Activated T-helper 1 cell treated with anti-CD3 and anti-CD28 coated beads, Interleukin-12 subunit alpha, Interleukin-12 subunit beta, Interleukin-2, Interleukin-4 antibody, amounts not matched to agents 30 ng/mL and 10 ng/mL and 1 ng/mL, durations not matched to agents 14 hours and 24 hours and 36 hours (primary cell): Measurements from ENCODE around the gene ST6GALNAC1. TPM values are rescaled to one million over a fixed set of nuclear protein-coding genes. Genes with fewer than 3 reads are reported as not detected.

Experiments used
- DNase-seq: peaks from one replicate; pipeline ENCODE4 v3.0.0; 2021; ENCODE audit warnings: low spot score
- H3K27ac Mint-ChIP-seq: one replicate; pipeline ENCODE4 v1.8.0; 2021; ENCODE audit warnings: mild to moderate bottlenecking, mixed read lengths
- H3K27me3 Mint-ChIP-seq: one replicate; pipeline ENCODE4 v1.8.0; 2022; ENCODE audit warnings: mild to moderate bottlenecking, moderate library complexity, mixed read lengths; ENCODE audit not compliant: insufficient read depth
- H3K36me3 Mint-ChIP-seq: one replicate; pipeline ENCODE4 v1.8.0; 2021; ENCODE audit warnings: low read depth, mixed read lengths
- H3K4me1 Mint-ChIP-seq: one replicate; pipeline ENCODE4 v1.8.0; 2021; ENCODE audit warnings: low read depth, mixed read lengths
- H3K4me3 Mint-ChIP-seq: one replicate; pipeline ENCODE4 v1.8.0; 2021; ENCODE audit warnings: mild to moderate bottlenecking, moderate library complexity, mixed read lengths
- H3K9me3 Mint-ChIP-seq: one replicate; pipeline ENCODE4 v1.8.0; 2021; ENCODE audit warnings: mixed read lengths
- intact Hi-C: fragments of 100-400 bp; cut with micrococcal nuclease; formaldehyde crosslinking; loops from one replicate; pipeline ENCODE4 v1.15.1; 2024
- total RNA-seq: library from RNA; stranded (reverse); gene quantifications from 2 replicates; pipeline ENCODE4 v1.2.3, GENCODE V29; 2022

Gene ST6GALNAC1
- total RNA-seq, 1 donor from 2014 or later, result 0.83 TPM

- no peak for DNase-seq
- H3K27me3 Mint-ChIP-seq, result peaks cover 5% of the 10 kb centered on the region
- H3K4me1 Mint-ChIP-seq, result peaks cover 30% of the 10 kb centered on the region
- H3K27ac Mint-ChIP-seq, result peak overlapping the region; percentile 90
- intact Hi-C loops, result loop anchor here (1.0 to 5.0 kb wide), 6 partner anchors 9 to 731 kb away; partner anchors contain the start of genes FBF1, JMJD6, METTL23 and SRSF2
- H3K36me3 Mint-ChIP-seq, result no peaks in the 10 kb centered on the region
- peak overlapping the region; percentile 93 for H3K4me3 Mint-ChIP-seq
- H3K9me3 Mint-ChIP-seq, result no peaks in the 10 kb centered on the region
Observed at GRCh38 chr17:76671912-76672262, 28.3 kb upstream of the ST6GALNAC1 start.

- Mint-ChIP-seq H3K9me3 (no peaks in the 10 kb centered on the region), H3K4me1 (peaks cover 30% of the 10 kb centered on the region), H3K27me3 (peaks cover 10% of the 10 kb centered on the region), H3K4me3 (peak overlapping the region; percentile 93), H3K36me3 (no peaks in the 10 kb centered on the region), H3K27ac (peak overlapping the region; percentile 90)
- peak; percentile 99 for DNase-seq
- intact Hi-C loops, result loop anchor here (1.0 to 5.0 kb wide), 6 partner anchors 10 to 730 kb away; partner anchors contain the start of genes FBF1, JMJD6, METTL23 and SRSF2
Observed at GRCh38 chr17:76671123-76671911, 27.8 kb upstream of the ST6GALNAC1 start.

- H3K36me3 Mint-ChIP-seq, result no peaks in the 10 kb centered on the region
- H3K9me3 Mint-ChIP-seq, result no peaks in the 10 kb centered on the region
- H3K27ac Mint-ChIP-seq, result peak overlapping the region; percentile 90
- peaks cover 30% of the 10 kb centered on the region for H3K4me1 Mint-ChIP-seq
- peaks cover 10% of the 10 kb centered on the region for H3K27me3 Mint-ChIP-seq
- no peak for DNase-seq
- intact Hi-C loops, result loop anchor here (1.0 to 5.0 kb wide), 6 partner anchors 11 to 729 kb away; partner anchors contain the start of genes FBF1, JMJD6, METTL23 and SRSF2
- H3K4me3 Mint-ChIP-seq, result peak overlapping the region; percentile 93
Observed at GRCh38 chr17:76670718-76671122, 27.2 kb upstream of the ST6GALNAC1 start.

- H3K4me1 Mint-ChIP-seq, result peaks cover 30% of the 10 kb centered on the region
- intact Hi-C loops, result loop anchor here (2.0 to 5.0 kb wide), 2 partner anchors 111 to 148 kb away; no protein-coding TSS in a partner anchor
Observed at GRCh38 chr17:76670020-76670717, 26.6 kb upstream of the ST6GALNAC1 start.

GRCh38 chr17:76667786-76668453 lies 24.4 kb upstream of the ST6GALNAC1 start:
- Mint-ChIP-seq H3K9me3 (no peaks in the 10 kb centered on the region), H3K4me1 (peaks cover 30% of the 10 kb centered on the region), H3K27me3 (peaks cover 15% of the 10 kb centered on the region), H3K27ac (no peak overlapping the region), H3K4me3 (no peak overlapping the region), H3K36me3 (no peaks in the 10 kb centered on the region)
- intact Hi-C loops, result no loop called here
- no peak for DNase-seq

More at GRCh38 chr17:76670020-76670717, 26.6 kb upstream of the ST6GALNAC1 start:
- Mint-ChIP-seq H3K27ac (peak overlapping the region; percentile 90), H3K36me3 (no peaks in the 10 kb centered on the region), H3K9me3 (no peaks in the 10 kb centered on the region), H3K27me3 (peaks cover 10% of the 10 kb centered on the region), H3K4me3 (peak overlapping the region; percentile 93)
- DNase-seq, result no peak

GRCh38 chr17:76667491-76667755 lies 23.9 kb upstream of the ST6GALNAC1 start:
- Mint-ChIP-seq H3K36me3 (no peaks in the 10 kb centered on the region), H3K27me3 (peaks cover 16% of the 10 kb centered on the region), H3K4me1 (peaks cover 26% of the 10 kb centered on the region), H3K27ac (no peak overlapping the region), H3K4me3 (no peak overlapping the region), H3K9me3 (no peaks in the 10 kb centered on the region)
- intact Hi-C loops, result no loop called here
- DNase-seq, result no peak

GRCh38 chr17:76660656-76661042 lies 17.1 kb upstream of the ST6GALNAC1 start:
- Mint-ChIP-seq H3K4me3 (peak overlapping the region; percentile 26), H3K4me1 (peaks cover 31% of the 10 kb centered on the region), H3K36me3 (no peaks in the 10 kb centered on the region), H3K27ac (no peak overlapping the region), H3K9me3 (no peaks in the 10 kb centered on the region), H3K27me3 (peaks cover 9% of the 10 kb centered on the region)
- intact Hi-C loops, result no loop called here
- no peak for DNase-seq

GRCh38 chr17:76659928-76660655 lies 16.5 kb upstream of the ST6GALNAC1 start:
- no peaks in the 10 kb centered on the region for H3K36me3 Mint-ChIP-seq
- DNase-seq, result no peak

GRCh38 chr17:76658242-76658662 lies 14.7 kb upstream of the ST6GALNAC1 start:
- Mint-ChIP-seq H3K4me3 (no peak overlapping the region), H3K27ac (no peak overlapping the region), H3K4me1 (peaks cover 31% of the 10 kb centered on the region), H3K36me3 (no peaks in the 10 kb centered on the region), H3K27me3 (peaks cover 3% of the 10 kb centered on the region), H3K9me3 (no peaks in the 10 kb centered on the region)
- no peak for DNase-seq
- intact Hi-C loops, result no loop called here

More at GRCh38 chr17:76659928-76660655, 16.5 kb upstream of the ST6GALNAC1 start:
- Mint-ChIP-seq H3K27me3 (peaks cover 8% of the 10 kb centered on the region), H3K9me3 (no peaks in the 10 kb centered on the region), H3K4me1 (peaks cover 31% of the 10 kb centered on the region), H3K4me3 (peak overlapping the region; percentile 26), H3K27ac (peak overlapping the region; percentile 10)
- intact Hi-C loops, result no loop called here

- no peak overlapping the region for H3K4me3 Mint-ChIP-seq
- peaks cover 31% of the 10 kb centered on the region for H3K4me1 Mint-ChIP-seq
- no peaks in the 10 kb centered on the region for H3K9me3 Mint-ChIP-seq
- intact Hi-C loops, result no loop called here
- no peak overlapping the region for H3K27ac Mint-ChIP-seq
- no peak for DNase-seq
- H3K36me3 Mint-ChIP-seq, result no peaks in the 10 kb centered on the region
- no peaks in the 10 kb centered on the region for H3K27me3 Mint-ChIP-seq
Observed at GRCh38 chr17:76657505-76658241, 14.1 kb upstream of the ST6GALNAC1 start.

GRCh38 chr17:76654408-76654807 lies 10.9 kb upstream of the ST6GALNAC1 start:
- no peaks in the 10 kb centered on the region for H3K9me3 Mint-ChIP-seq
- H3K27me3 Mint-ChIP-seq, result peaks cover 4% of the 10 kb centered on the region
- no peak for DNase-seq
- no peak overlapping the region for H3K27ac Mint-ChIP-seq
- no peaks in the 10 kb centered on the region for H3K36me3 Mint-ChIP-seq
- peaks cover 12% of the 10 kb centered on the region for H3K4me1 Mint-ChIP-seq
- H3K4me3 Mint-ChIP-seq, result no peak overlapping the region
- intact Hi-C loops, result no loop called here

GRCh38 chr17:76650504-76650903 lies 6.9 kb upstream of the ST6GALNAC1 start:
- Mint-ChIP-seq H3K9me3 (peaks cover 10% of the 10 kb centered on the region), H3K36me3 (peaks cover 3% of the 10 kb centered on the region), H3K4me3 (no peak overlapping the region), H3K27me3 (peaks cover 8% of the 10 kb centered on the region), H3K27ac (no peak overlapping the region), H3K4me1 (no peaks in the 10 kb centered on the region)
- no peak for DNase-seq
- intact Hi-C loops, result no loop called here
